CD14-positive monocyte (primary cell): ENCODE data around the gene AKAP6. TPM values are rescaled to one million over a fixed set of nuclear protein-coding genes. Genes with fewer than 3 reads are reported as not detected.

Source experiments
- DNase-seq, 3 donors: peaks; one replicate each; pipeline ENCODE4 v3.0.0-alpha.2; 2011 to 2022
- H2AFZ ChIP-seq: 2 replicates; pipeline ENCODE4 v1.6.0; 2012; ENCODE audit warnings: mild to moderate bottlenecking, low read depth, low read length, inconsistent platforms; ENCODE audit not compliant: insufficient read depth, poor library complexity, severe bottlenecking
- H3K27ac ChIP-seq, 2 donors: 1 replicate in 1 of 2; 2 replicates in 1 of 2; pipeline ENCODE4 v1.5.1; 2012 to 2013; ENCODE audit warnings: low read length in 2 of 2, control low read depth in 1 of 2, inconsistent platforms in 1 of 2, low read depth in 1 of 2, mild to moderate bottlenecking in 1 of 2
- H3K27me3 ChIP-seq, 2 donors: one replicate each; pipeline versions ENCODE4 v1.6.0 to v1.6.1; 2011 to 2013; ENCODE audit warnings: low read length in 2 of 2; ENCODE audit not compliant: control insufficient read depth in 2 of 2, insufficient read depth in 2 of 2
- H3K36me3 ChIP-seq, 2 donors: replicated peaks in 1 of 2; 1 replicate in 1 of 2; 2 replicates in 1 of 2; pipeline versions ENCODE4 v1.5.1 to v1.6.1; 2012 to 2013; ENCODE audit warnings: low read length in 2 of 2, control low read depth in 1 of 2, inconsistent platforms in 1 of 2, mild to moderate bottlenecking in 1 of 2; ENCODE audit not compliant: insufficient read depth in 2 of 2, control insufficient read depth in 1 of 2
- H3K4me1 ChIP-seq, 2 donors: 1 replicate in 1 of 2; 2 replicates in 1 of 2; pipeline versions ENCODE4 v1.5.1 to v1.6.1; 2012 to 2013; ENCODE audit warnings: low read length in 2 of 2, control low read depth in 1 of 2, inconsistent platforms in 1 of 2, mild to moderate bottlenecking in 1 of 2, moderate library complexity in 1 of 2; ENCODE audit not compliant: insufficient read depth in 2 of 2, control insufficient read depth in 1 of 2
- H3K4me2 ChIP-seq: replicated peaks from 2 replicates; pipeline ENCODE3; 2012; ENCODE audit warnings: low read length, moderate library complexity, mild to moderate bottlenecking; ENCODE audit not compliant: poor library complexity, severe bottlenecking; ENCODE audit errors: extremely low read depth
- H3K4me3 ChIP-seq, 3 experiments: fragments of 200-600 bp in 1 of 3; sonication (generic) in 1 of 3; replicated peaks in 1 of 3; 1 replicate in 2 of 3; 2 replicates in 1 of 3; pipeline ENCODE4 v1.5.1; 2011 to 2013; ENCODE audit warnings: low read length in 3 of 3, mild to moderate bottlenecking in 3 of 3, control low read depth in 2 of 3, low read depth in 2 of 3, inconsistent platforms in 1 of 3, moderate library complexity in 1 of 3
- H3K79me2 ChIP-seq: 2 replicates; pipeline ENCODE4 v1.6.0; 2012; ENCODE audit warnings: mild to moderate bottlenecking, control low read depth, inconsistent platforms, low read length, moderate library complexity; ENCODE audit not compliant: insufficient read depth
- H3K9ac ChIP-seq: 2 replicates; pipeline ENCODE4 v1.6.0; 2017; ENCODE audit warnings: low read length, mild to moderate bottlenecking; ENCODE audit not compliant: insufficient read depth, poor library complexity, severe bottlenecking
- H3K9me3 ChIP-seq, 2 donors: replicated peaks in 1 of 2; 1 replicate in 1 of 2; 2 replicates in 1 of 2; pipeline versions ENCODE4 v1.5.1 to v1.6.1; 2012 to 2013; ENCODE audit warnings: low read length in 2 of 2, control low read depth in 1 of 2; ENCODE audit not compliant: control insufficient read depth in 1 of 2, insufficient read depth in 1 of 2
- H4K20me1 ChIP-seq: 2 replicates; pipeline ENCODE4 v1.6.0; 2012; ENCODE audit warnings: mild to moderate bottlenecking, low read length, control low read depth, moderate library complexity; ENCODE audit not compliant: insufficient read depth
- H3K27ac Mint-ChIP-seq, 7 donors: one replicate each; pipeline ENCODE4 v1.8.0; 2020; ENCODE audit warnings: mild to moderate bottlenecking in 7 of 7, mixed read lengths in 7 of 7, moderate library complexity in 6 of 7, inconsistent platforms in 2 of 7
- H3K27me3 Mint-ChIP-seq, 3 donors: one replicate each; pipeline ENCODE4 v1.8.0; 2021 to 2022; ENCODE audit warnings: low read depth in 3 of 3, mild to moderate bottlenecking in 3 of 3, mixed read lengths in 3 of 3, moderate library complexity in 3 of 3, inconsistent platforms in 1 of 3
- H3K36me3 Mint-ChIP-seq, 2 donors: one replicate each; pipeline ENCODE4 v1.8.0; 2020; ENCODE audit warnings: mixed read lengths in 2 of 2, inconsistent platforms in 1 of 2, mild to moderate bottlenecking in 1 of 2
- H3K4me1 Mint-ChIP-seq: one replicate; pipeline ENCODE4 v1.8.0; 2020; ENCODE audit warnings: mild to moderate bottlenecking, mixed read lengths
- H3K4me3 Mint-ChIP-seq, 2 donors: one replicate each; pipeline ENCODE4 v1.8.0; 2020; ENCODE audit warnings: mild to moderate bottlenecking in 2 of 2, mixed read lengths in 2 of 2, moderate library complexity in 1 of 2
- H3K9me3 Mint-ChIP-seq, 7 donors: one replicate each; pipeline ENCODE4 v1.8.0; 2020 to 2022; ENCODE audit warnings: mixed read lengths in 7 of 7, mild to moderate bottlenecking in 6 of 7, moderate library complexity in 6 of 7, inconsistent platforms in 2 of 7
- CTCF ChIP-seq: fragments of 200-600 bp; IDR thresholded peaks from one replicate; pipeline ENCODE4 v1.8.0; 2022; ENCODE audit warnings: antibody characterized with exemption, mild to moderate bottlenecking
- WGBS: methylation state at CpG from one replicate; pipeline ENCODE4 v1.1.5; 2013; ENCODE audit warnings: missing lambda C conversion rate; ENCODE audit not compliant: insufficient coverage; 5-methylcytosine and 5-hydroxymethylcytosine counted together
- intact Hi-C, 2 donors: fragments of 100-400 bp; cut with micrococcal nuclease; formaldehyde crosslinking; loops; one replicate each; pipeline versions ENCODE4 v1.15.0 to v1.15.1; 2023
- polyA plus RNA-seq, 3 donors: library from polyadenylated mRNA; depleted of rRNA in 1 of 3; unstranded in 2 of 3; stranded (reverse) in 1 of 3; fragments of 300-500 nt in 2 of 3; fragments of >200 nt in 1 of 3; fragmentation: Illumina TruSeq in 2 of 3; gene quantifications; 1 replicate in 2 of 3; 2 replicates in 1 of 3; pipeline ENCODE4 v1.2.3, GENCODE V29; 2012 to 2021

The AKAP6 gene
- polyA plus RNA-seq, 3 donors, result not detected

- Histone ChIP-seq H3K9me3 (no peaks in the 10 kb centered on the region), H3K27ac (no peak overlapping the region), H4K20me1 (no peaks in the 10 kb centered on the region), H3K36me3 (no peaks in the 10 kb centered on the region), H3K27me3 (no peaks in the 10 kb centered on the region), H3K4me1 (no peaks in the 10 kb centered on the region), H3K9ac (no peak overlapping the region), H3K4me2 (no peak overlapping the region), H3K4me3 (no peak overlapping the region), H2AFZ (no peak overlapping the region), H3K79me2 (no peaks in the 10 kb centered on the region)
- intact Hi-C loops, result no loop called here
- Mint-ChIP-seq H3K27me3 (no peaks in the 10 kb centered on the region), H3K4me1 (no peaks in the 10 kb centered on the region), H3K36me3 (no peaks in the 10 kb centered on the region), H3K4me3 (no peak overlapping the region), H3K9me3 (no peaks in the 10 kb centered on the region), H3K27ac (no peak overlapping the region)
- no peak for TF ChIP-seq CTCF
- 91% methylated on average over 10 of the region's 10 CpGs for WGBS
- DNase-seq, result no peak
Measured at GRCh38 chr14:32509632-32510187, 180.6 kb downstream of the AKAP6 start.

- Mint-ChIP-seq H3K4me1 (no peaks in the 10 kb centered on the region), H3K4me3 (no peak overlapping the region), H3K36me3 (no peaks in the 10 kb centered on the region), H3K27me3 (no peaks in the 10 kb centered on the region), H3K9me3 (no peaks in the 10 kb centered on the region), H3K27ac (no peak overlapping the region)
- Histone ChIP-seq H3K9ac (no peak overlapping the region), H3K9me3 (no peaks in the 10 kb centered on the region), H2AFZ (no peak overlapping the region), H3K79me2 (no peaks in the 10 kb centered on the region), H3K4me3 (no peak overlapping the region), H3K27ac (no peak overlapping the region), H3K4me1 (no peaks in the 10 kb centered on the region), H4K20me1 (no peaks in the 10 kb centered on the region), H3K27me3 (no peaks in the 10 kb centered on the region), H3K36me3 (no peaks in the 10 kb centered on the region), H3K4me2 (no peak overlapping the region)
- TF ChIP-seq CTCF, result no peak
- 100% methylated on average over 1 of the region's 3 CpGs for WGBS
- intact Hi-C loops, result no loop called here
- DNase-seq, result no peak
Measured at GRCh38 chr14:32510815-32511214, 181.7 kb downstream of the AKAP6 start.
